OCI-LY7 (cell line): ENCODE data around the gene DLX2.

ENCODE experiments used
- EZH2phosphoT487 ChIP-seq: fragments of 200-600 bp; sonication (generic); IDR thresholded peaks from 2 replicates; pipeline ENCODE4 v1.6.1; 2018; ENCODE audit warnings: low read depth, borderline replicate concordance, mild to moderate bottlenecking, mixed run types, antibody characterized with exemption, low read length, moderate library complexity, mixed read lengths
- TF ChIP-seq, protein P1 (sequence below): fragments of 200-600 bp; sonication (generic); conservative IDR thresholded peaks from 2 replicates; pipeline ENCODE4 v1.5.1; 2014; ENCODE audit warnings: mild to moderate bottlenecking, antibody characterized with exemption, low read length, moderate library complexity, mixed read lengths

DNA sequence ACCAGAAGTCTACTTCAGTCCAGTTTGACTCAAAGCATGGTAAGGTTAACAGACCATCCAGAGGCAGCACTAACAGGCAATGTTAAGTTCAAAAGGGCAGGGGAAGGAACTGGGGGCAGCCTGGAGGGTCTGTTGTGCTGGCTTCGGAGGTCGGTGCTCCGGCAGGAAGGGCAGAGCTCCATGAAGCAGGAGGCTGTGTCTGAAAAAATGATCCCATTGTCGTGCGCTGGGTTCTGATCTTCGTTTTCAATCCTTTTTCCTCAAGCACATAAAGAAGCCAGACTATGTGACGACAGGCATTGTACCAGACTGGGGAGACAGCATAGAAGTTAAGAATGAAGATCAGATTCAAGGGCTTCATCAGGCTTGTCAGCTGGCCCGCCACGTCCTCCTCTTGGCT is 39.3 kb downstream of the DLX2 start:
- TF ChIP-seq, protein P1, sequence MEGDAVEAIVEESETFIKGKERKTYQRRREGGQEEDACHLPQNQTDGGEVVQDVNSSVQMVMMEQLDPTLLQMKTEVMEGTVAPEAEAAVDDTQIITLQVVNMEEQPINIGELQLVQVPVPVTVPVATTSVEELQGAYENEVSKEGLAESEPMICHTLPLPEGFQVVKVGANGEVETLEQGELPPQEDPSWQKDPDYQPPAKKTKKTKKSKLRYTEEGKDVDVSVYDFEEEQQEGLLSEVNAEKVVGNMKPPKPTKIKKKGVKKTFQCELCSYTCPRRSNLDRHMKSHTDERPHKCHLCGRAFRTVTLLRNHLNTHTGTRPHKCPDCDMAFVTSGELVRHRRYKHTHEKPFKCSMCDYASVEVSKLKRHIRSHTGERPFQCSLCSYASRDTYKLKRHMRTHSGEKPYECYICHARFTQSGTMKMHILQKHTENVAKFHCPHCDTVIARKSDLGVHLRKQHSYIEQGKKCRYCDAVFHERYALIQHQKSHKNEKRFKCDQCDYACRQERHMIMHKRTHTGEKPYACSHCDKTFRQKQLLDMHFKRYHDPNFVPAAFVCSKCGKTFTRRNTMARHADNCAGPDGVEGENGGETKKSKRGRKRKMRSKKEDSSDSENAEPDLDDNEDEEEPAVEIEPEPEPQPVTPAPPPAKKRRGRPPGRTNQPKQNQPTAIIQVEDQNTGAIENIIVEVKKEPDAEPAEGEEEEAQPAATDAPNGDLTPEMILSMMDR = no peak
- no peak for TF ChIP-seq EZH2phosphoT487
